Measurements from ENCODE around the gene IMMP2L.

IMMP2L gene

DNA sequence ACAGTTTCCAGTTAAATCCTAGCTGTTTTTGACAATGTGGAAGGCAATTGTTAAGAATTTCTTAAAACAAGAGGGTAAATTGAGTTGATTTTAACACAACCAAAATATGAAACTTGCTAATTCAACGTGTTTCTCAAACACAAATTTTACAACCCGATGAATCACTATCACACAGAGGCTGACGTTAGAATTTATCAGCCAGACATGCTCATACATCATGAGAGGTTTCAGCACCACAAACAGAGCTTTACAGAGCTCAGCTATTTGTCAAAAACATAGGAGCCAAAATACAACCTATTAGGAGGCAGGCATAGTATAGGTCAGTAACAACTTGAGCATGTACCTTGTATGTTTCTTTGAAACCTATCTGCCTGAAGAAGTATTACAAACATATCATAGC, 435.3 kb downstream of the IMMP2L start:
- no peak for DNase-seq (ENCODE audit: low read depth)
- H3K4me3 ChIP-seq (ENCODE audit: low read depth, low read length): no peak overlapping the region
- TF ChIP-seq CTCF (IDR thresholded peaks at IDR 0.05; ENCODE audit: insufficient read depth, low read depth, low read length, missing control alignments): no peak

- no peak overlapping the region for H3K4me3 ChIP-seq (ENCODE audit: low read depth, low read length)
- no peak for TF ChIP-seq CTCF (IDR thresholded peaks at IDR 0.05; ENCODE audit: insufficient read depth, low read depth, low read length, missing control alignments)
- DNase-seq (ENCODE audit: low read depth): no peak
Measured at GRCh38 chr7:111115966-111116365, 446.3 kb downstream of the IMMP2L start.

- TF ChIP-seq CTCF (IDR thresholded peaks at IDR 0.05; ENCODE audit: insufficient read depth, low read depth, low read length, missing control alignments): no peak
- H3K4me3 ChIP-seq (ENCODE audit: low read depth, low read length): no peak overlapping the region
- peak; percentile 20 for DNase-seq (ENCODE audit: low read depth)
Measured at GRCh38 chr7:111113263-111114017, 448.9 kb downstream of the IMMP2L start.

- no peak for DNase-seq (ENCODE audit: low read depth)
- no peak for TF ChIP-seq CTCF (IDR thresholded peaks at IDR 0.05; ENCODE audit: insufficient read depth, low read depth, low read length, missing control alignments)
- no peak overlapping the region for H3K4me3 ChIP-seq (ENCODE audit: low read depth, low read length)
Measured at GRCh38 chr7:111112439-111112838, 449.9 kb downstream of the IMMP2L start.

DNA sequence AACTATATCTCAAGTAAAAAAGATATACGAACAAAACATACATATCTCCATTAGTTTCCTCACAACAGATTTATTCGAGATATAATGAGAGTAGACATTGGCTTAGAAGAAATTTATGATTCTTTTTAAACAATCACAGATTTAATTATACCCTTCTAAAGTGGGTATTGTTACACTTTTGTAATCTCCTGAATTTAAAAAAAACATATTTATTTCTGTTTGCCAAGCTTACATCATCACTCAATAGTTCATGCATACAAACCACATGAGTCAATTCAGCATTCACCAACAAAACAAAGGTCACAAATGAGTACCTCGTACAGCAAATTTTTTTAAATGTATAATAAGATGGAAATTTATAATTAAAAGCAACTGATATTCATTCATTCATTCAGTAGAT, 453.8 kb downstream of the IMMP2L start:
- no peak for DNase-seq (ENCODE audit: low read depth)
- TF ChIP-seq CTCF (IDR thresholded peaks at IDR 0.05; ENCODE audit: insufficient read depth, low read depth, low read length, missing control alignments): no peak
- no peak overlapping the region for H3K4me3 ChIP-seq (ENCODE audit: low read depth, low read length)

DNA sequence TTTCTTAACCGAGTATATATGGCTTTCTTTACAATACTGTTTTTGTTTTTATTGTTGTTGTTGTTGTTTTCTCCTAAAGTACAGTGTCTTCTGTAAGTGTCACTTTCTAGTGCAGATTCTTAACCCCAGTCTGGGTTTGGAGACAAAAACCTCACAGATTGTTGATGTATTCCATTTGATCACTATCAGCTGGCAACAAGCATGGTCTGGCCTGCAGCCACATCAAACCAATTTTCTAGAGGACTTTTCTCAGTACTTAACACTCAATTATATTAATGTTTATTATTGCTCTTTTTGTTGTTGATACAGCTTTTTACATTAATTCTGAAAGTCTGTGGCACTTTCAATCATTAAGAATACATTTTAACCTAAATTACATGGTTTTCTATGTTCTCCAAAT, 454.3 kb downstream of the IMMP2L start:
- no peak for TF ChIP-seq CTCF (IDR thresholded peaks at IDR 0.05; ENCODE audit: insufficient read depth, low read depth, low read length, missing control alignments)

DNA sequence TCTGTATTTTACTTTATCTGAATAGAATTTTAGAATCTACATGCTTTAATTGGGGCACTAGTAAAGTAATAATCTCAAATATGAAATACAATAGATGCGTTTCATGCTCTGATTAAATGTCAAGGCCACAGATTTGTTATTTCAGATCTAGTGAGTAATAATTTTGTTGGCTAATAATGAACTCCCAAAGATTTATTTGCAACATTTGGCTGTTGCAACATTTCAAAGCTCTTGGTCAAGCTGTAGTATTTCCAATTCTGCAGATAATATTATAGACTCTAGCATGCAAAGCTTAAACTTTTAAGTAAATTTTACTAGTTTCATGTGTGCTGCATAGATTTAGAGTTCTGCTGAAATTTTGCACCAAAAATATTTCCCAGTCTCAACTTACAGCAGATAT, 454.7 kb downstream of the IMMP2L start:
- no peak overlapping the region for H3K4me3 ChIP-seq (ENCODE audit: low read depth, low read length)
- no peak for TF ChIP-seq CTCF (IDR thresholded peaks at IDR 0.05; ENCODE audit: insufficient read depth, low read depth, low read length, missing control alignments)
- DNase-seq (ENCODE audit: low read depth): no peak

More for the DNA sequence above, 454.3 kb downstream of the IMMP2L start:
- H3K4me3 ChIP-seq (ENCODE audit: low read depth, low read length): no peak overlapping the region
- DNase-seq (ENCODE audit: low read depth): no peak
